Astrocyte of the spinal cord (primary cell): Measurements from ENCODE around the gene GDF2.
A peak's percentile ranks its signal among the peaks of the same experiment; 100 is the strongest.

Source experiments
- DNase-seq: peaks from one replicate; pipeline ENCODE4 v3.0.0; 2011; ENCODE audit warnings: low read depth, low spot score
- H3K4me3 ChIP-seq: 2 replicates; pipeline ENCODE4 v1.5.1; 2011; ENCODE audit warnings: low read depth, mild to moderate bottlenecking, low read length, moderate library complexity
- in situ Hi-C: cut with HindIII; loops from 2 replicates; pipeline ENCODE4 v1.10.0; 2017; ENCODE audit warnings: low sequenced_read_pairs
- TF ChIP-seq, protein P1 (sequence below): IDR thresholded peaks from 2 replicates; pipeline ENCODE4 v1.5.1; 2012; ENCODE audit warnings: low read depth, mild to moderate bottlenecking, low read length, inconsistent platforms

The GDF2 gene

GRCh38 chr10:47309408-47310089 is 12.7 kb upstream of the GDF2 start:
- no peak for DNase-seq
- TF ChIP-seq, protein P1, sequence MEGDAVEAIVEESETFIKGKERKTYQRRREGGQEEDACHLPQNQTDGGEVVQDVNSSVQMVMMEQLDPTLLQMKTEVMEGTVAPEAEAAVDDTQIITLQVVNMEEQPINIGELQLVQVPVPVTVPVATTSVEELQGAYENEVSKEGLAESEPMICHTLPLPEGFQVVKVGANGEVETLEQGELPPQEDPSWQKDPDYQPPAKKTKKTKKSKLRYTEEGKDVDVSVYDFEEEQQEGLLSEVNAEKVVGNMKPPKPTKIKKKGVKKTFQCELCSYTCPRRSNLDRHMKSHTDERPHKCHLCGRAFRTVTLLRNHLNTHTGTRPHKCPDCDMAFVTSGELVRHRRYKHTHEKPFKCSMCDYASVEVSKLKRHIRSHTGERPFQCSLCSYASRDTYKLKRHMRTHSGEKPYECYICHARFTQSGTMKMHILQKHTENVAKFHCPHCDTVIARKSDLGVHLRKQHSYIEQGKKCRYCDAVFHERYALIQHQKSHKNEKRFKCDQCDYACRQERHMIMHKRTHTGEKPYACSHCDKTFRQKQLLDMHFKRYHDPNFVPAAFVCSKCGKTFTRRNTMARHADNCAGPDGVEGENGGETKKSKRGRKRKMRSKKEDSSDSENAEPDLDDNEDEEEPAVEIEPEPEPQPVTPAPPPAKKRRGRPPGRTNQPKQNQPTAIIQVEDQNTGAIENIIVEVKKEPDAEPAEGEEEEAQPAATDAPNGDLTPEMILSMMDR: peak; percentile 43
- in situ Hi-C loops: no loop called here
- H3K4me3 ChIP-seq: no peak overlapping the region

DNA sequence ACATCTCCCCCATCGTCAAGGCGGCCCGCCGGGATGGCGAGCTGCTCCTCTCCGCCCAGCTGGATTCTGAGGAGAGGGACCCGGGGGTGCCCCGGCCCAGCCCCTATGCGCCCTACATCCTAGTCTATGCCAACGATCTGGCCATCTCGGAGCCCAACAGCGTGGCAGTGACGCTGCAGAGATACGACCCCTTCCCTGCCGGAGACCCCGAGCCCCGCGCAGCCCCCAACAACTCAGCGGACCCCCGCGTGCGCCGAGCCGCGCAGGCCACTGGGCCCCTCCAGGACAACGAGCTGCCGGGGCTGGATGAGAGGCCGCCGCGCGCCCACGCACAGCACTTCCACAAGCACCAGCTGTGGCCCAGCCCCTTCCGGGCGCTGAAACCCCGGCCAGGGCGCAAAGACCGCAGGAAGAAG is 12.2 kb upstream of the GDF2 start:
- in situ Hi-C loops: no loop called here
- TF ChIP-seq, protein P1: no peak
- DNase-seq: no peak
- no peak overlapping the region for H3K4me3 ChIP-seq

GRCh38 chr10:47311193-47311931 is 10.9 kb upstream of the GDF2 start:
- TF ChIP-seq, protein P1: no peak
- H3K4me3 ChIP-seq: no peak overlapping the region
- in situ Hi-C loops: no loop called here
- no peak for DNase-seq

DNA sequence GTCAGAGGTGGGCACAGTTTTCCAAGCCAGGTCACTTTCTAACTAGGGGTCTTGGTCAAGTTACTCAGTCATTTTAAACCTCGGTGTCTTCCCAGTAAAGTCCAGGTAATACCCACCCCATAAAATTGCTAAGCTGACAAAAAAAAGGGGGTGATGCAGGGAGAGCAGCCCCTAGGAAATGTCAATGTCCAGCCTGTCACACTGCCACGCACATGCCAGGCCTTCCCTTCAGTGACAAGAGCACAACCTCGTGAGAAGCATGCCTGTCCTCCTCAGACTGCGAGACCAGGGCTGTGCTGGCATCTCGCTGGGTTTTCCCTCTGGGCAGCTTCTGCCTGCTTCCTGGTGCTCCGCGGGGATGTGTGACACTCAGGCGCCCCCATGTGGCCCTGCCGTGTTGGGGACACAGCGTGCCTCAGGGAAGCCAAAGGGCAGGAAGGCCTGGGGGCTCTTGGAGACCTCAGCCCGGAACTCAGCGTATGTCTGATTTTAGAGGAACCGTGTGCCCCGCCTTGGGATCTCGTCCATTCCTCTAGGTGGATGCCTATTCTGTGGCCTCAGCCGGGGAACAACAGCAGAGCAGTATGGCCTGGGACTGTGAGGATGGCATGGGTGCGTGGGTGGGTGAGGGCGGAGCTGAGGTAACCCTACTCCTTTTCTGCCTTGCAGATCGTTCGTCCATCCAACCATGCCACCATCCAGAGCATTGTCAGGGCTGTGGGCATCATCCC is 10.2 kb upstream of the GDF2 start:
- in situ Hi-C loops: no loop called here
- TF ChIP-seq, protein P1: peak; percentile 89
- DNase-seq: peak; percentile 50
- H3K4me3 ChIP-seq: no peak overlapping the region

- DNase-seq: no peak
- in situ Hi-C loops: no loop called here
- TF ChIP-seq, protein P1: no peak
- H3K4me3 ChIP-seq: no peak overlapping the region
These were observed 9.6 kb upstream of the GDF2 start for GRCh38 chr10:47312663-47312995.

GRCh38 chr10:47314416-47314970 is 7.8 kb upstream of the GDF2 start:
- TF ChIP-seq, protein P1: no peak
- in situ Hi-C loops: no loop called here
- H3K4me3 ChIP-seq: no peak overlapping the region
- no peak for DNase-seq
